Measurements from ENCODE around the gene YIPF1. TPM values are rescaled to one million over a fixed set of nuclear protein-coding genes. Genes with fewer than 3 reads are reported as not detected.
"Not testable (repeated sequence)": the region's sequence is repeated elsewhere in the genome, so short reads cannot be mapped to it uniquely, and the experiment has no call there.

Gene YIPF1
- total RNA-seq, 1 donor from 2014 or later: 39.3 TPM

DNA sequence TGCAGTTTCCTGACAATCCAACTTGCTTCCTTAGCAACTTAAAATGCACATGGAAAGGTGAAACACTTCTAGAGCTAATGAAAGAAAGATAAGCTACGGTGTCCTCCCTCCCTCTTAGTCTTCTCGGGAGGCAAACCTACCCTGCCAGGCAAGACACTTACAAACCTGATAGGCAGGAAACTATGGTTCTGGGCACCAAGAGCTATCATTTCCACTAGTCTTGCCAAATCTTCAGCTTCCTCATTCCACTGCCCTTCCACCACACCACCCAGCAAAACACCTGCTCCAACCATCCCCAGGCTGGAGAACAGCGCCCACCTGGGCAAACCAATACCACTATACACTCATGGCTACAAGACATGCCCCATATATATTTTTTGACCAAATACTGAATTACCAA, 66.7 kb downstream of the YIPF1 start:
- TF ChIP-seq, protein P1, sequence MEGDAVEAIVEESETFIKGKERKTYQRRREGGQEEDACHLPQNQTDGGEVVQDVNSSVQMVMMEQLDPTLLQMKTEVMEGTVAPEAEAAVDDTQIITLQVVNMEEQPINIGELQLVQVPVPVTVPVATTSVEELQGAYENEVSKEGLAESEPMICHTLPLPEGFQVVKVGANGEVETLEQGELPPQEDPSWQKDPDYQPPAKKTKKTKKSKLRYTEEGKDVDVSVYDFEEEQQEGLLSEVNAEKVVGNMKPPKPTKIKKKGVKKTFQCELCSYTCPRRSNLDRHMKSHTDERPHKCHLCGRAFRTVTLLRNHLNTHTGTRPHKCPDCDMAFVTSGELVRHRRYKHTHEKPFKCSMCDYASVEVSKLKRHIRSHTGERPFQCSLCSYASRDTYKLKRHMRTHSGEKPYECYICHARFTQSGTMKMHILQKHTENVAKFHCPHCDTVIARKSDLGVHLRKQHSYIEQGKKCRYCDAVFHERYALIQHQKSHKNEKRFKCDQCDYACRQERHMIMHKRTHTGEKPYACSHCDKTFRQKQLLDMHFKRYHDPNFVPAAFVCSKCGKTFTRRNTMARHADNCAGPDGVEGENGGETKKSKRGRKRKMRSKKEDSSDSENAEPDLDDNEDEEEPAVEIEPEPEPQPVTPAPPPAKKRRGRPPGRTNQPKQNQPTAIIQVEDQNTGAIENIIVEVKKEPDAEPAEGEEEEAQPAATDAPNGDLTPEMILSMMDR (IDR thresholded peaks at IDR 0.05; ENCODE audit: partially characterized antibody, unreplicated experiment): no peak
- no peak overlapping the region for H3K27ac Mint-ChIP-seq (ENCODE audit: unreplicated experiment)
- H3K4me3 Mint-ChIP-seq (ENCODE audit: unreplicated experiment): no peak overlapping the region
- H3K9me3 Mint-ChIP-seq (ENCODE audit: unreplicated experiment): no peaks in the 10 kb centered on the region
- no peaks in the 10 kb centered on the region for H3K36me3 Mint-ChIP-seq (ENCODE audit: unreplicated experiment)
- no peaks in the 10 kb centered on the region for H3K4me1 Mint-ChIP-seq (ENCODE audit: low read depth, unreplicated experiment)
- DNase-seq: no peak
- no peaks in the 10 kb centered on the region for H3K27me3 Mint-ChIP-seq (ENCODE audit: unreplicated experiment)

DNA sequence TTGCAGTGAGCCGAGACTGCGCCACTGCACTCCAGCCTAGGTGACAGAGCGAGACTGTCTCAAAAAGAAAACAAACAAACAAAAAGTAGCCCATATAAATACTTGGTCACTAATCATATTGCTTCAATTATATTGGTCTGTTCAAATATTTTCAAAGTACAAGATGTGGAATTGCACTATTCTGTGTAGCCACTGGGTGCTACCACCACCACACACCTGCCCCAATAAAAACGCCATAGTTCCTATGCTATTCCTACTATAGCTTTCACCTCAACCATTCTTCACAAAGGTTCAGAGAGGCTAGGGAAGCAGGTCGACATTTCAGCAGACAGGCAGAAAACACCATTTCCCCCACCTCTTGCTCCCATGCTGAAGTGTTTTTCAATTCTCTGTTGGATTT, 68.2 kb downstream of the YIPF1 start:
- TF ChIP-seq, protein P1 (IDR thresholded peaks at IDR 0.05; ENCODE audit: partially characterized antibody, unreplicated experiment): no peak
- no peak overlapping the region for H3K4me3 Mint-ChIP-seq (ENCODE audit: unreplicated experiment)
- H3K36me3 Mint-ChIP-seq (ENCODE audit: unreplicated experiment): no peaks in the 10 kb centered on the region
- H3K9me3 Mint-ChIP-seq (ENCODE audit: unreplicated experiment): no peaks in the 10 kb centered on the region
- H3K27ac Mint-ChIP-seq (ENCODE audit: unreplicated experiment): no peak overlapping the region
- no peak for DNase-seq
- H3K4me1 Mint-ChIP-seq (ENCODE audit: low read depth, unreplicated experiment): no peaks in the 10 kb centered on the region
- no peaks in the 10 kb centered on the region for H3K27me3 Mint-ChIP-seq (ENCODE audit: unreplicated experiment)

DNA sequence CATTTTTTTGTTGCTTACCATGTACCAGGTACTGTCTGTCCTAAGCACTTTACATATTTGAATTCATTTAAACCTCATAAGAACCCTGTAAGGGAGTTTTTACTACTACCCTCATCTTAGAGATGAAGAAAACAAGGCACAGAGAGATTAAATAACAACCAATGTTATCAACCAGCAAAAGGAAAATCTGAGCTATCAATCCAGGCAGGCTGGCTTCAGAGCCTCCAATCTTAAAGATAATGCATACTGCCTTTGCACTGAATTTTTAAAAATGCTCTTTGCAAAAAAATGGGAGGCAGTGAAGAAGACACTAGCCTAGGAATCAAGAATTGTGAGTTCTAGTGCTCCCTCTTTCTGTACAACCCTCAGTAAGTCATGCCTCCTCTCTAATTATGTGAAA, 70.2 kb downstream of the YIPF1 start:
- DNase-seq: no peak
- no peaks in the 10 kb centered on the region for H3K4me1 Mint-ChIP-seq (ENCODE audit: low read depth, unreplicated experiment)
- no peak overlapping the region for H3K27ac Mint-ChIP-seq (ENCODE audit: unreplicated experiment)
- TF ChIP-seq, protein P1 (IDR thresholded peaks at IDR 0.05; ENCODE audit: partially characterized antibody, unreplicated experiment): no peak
- H3K4me3 Mint-ChIP-seq (ENCODE audit: unreplicated experiment): no peak overlapping the region
- no peaks in the 10 kb centered on the region for H3K27me3 Mint-ChIP-seq (ENCODE audit: unreplicated experiment)
- H3K36me3 Mint-ChIP-seq (ENCODE audit: unreplicated experiment): no peaks in the 10 kb centered on the region
- H3K9me3 Mint-ChIP-seq (ENCODE audit: unreplicated experiment): no peaks in the 10 kb centered on the region

DNA sequence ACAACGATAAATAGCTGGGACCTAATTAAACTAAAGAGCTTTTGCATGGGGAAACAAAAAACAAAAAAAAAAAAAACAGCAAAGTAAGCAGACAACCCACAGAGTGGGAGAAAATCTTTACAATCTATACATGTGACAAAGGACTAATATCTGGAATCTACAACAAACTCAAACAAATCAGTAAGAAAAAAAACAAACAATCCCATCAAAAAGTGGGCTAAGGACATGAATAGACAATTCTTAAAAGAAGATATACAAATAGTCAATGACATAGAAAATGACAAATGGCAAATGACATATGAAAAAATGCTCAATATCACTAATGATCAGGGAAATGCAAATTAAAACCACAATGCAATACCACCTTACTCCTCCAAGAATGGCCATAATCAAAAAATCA, 73.0 kb downstream of the YIPF1 start:
- not testable (repeated sequence) for H3K36me3 Mint-ChIP-seq (ENCODE audit: unreplicated experiment); DNase-seq; H3K27me3 Mint-ChIP-seq (ENCODE audit: unreplicated experiment); H3K4me3 Mint-ChIP-seq (ENCODE audit: unreplicated experiment); H3K4me1 Mint-ChIP-seq (ENCODE audit: low read depth, unreplicated experiment); H3K27ac Mint-ChIP-seq (ENCODE audit: unreplicated experiment); H3K9me3 Mint-ChIP-seq (ENCODE audit: unreplicated experiment)

DNA sequence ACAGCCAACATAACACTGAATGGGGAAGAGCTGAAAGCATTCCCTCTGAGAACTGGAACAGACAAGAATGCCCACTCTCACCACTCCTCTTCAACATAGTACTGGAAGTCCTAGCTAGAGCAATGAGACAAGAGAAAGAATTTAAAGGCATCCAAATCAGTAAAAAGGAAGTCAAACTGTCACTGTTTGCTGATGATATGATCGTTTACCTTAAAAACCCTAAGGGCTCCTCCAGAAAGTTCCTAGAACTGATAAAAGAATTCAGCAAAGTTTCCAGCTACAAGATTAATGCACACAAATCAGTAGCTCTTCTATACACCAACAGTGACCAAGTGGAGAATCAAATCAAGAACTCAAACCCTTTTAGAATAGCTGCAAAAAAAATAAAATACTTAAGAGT, 74.1 kb downstream of the YIPF1 start:
- H3K4me3 Mint-ChIP-seq (ENCODE audit: unreplicated experiment); H3K36me3 Mint-ChIP-seq (ENCODE audit: unreplicated experiment); H3K27me3 Mint-ChIP-seq (ENCODE audit: unreplicated experiment); H3K9me3 Mint-ChIP-seq (ENCODE audit: unreplicated experiment); DNase-seq; H3K27ac Mint-ChIP-seq (ENCODE audit: unreplicated experiment); H3K4me1 Mint-ChIP-seq (ENCODE audit: low read depth, unreplicated experiment): not testable (repeated sequence)

DNA sequence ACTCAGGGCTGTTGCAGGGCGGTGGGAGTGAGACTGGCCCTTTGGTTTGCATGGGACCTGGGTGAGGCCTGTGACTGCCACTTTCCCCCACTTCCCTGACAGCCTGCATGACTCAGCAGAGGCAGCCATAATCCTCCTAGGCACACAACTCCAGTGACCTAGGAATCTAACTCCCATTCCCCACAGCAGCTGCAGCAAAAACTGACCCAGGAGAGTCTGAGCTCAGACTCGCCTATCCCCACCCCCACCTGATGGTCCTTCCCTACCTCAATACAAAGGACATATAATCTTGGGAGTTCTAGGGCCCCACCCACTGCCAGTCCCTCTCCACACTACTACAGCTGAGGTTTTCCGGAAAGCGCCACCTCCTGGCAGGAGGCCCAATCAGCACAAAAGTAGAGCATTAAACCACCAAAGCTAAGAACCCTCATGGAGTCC, 78.2 kb downstream of the YIPF1 start:
- H3K4me3 Mint-ChIP-seq (ENCODE audit: unreplicated experiment): no peak overlapping the region
- TF ChIP-seq, protein P1 (IDR thresholded peaks at IDR 0.05; ENCODE audit: partially characterized antibody, unreplicated experiment): peak; percentile 26
- H3K36me3 Mint-ChIP-seq (ENCODE audit: unreplicated experiment): no peaks in the 10 kb centered on the region
- no peaks in the 10 kb centered on the region for H3K4me1 Mint-ChIP-seq (ENCODE audit: low read depth, unreplicated experiment)
- no peak overlapping the region for H3K27ac Mint-ChIP-seq (ENCODE audit: unreplicated experiment)
- peak; percentile 47 for DNase-seq
- no peaks in the 10 kb centered on the region for H3K27me3 Mint-ChIP-seq (ENCODE audit: unreplicated experiment)
- peaks cover 3% of the 10 kb centered on the region for H3K9me3 Mint-ChIP-seq (ENCODE audit: unreplicated experiment)

Data from glutamatergic neuron (in vitro differentiated cells).